ENCODE measurements around the gene CST4. TPM values are rescaled to one million over a fixed set of nuclear protein-coding genes. Genes with fewer than 3 reads are reported as not detected.

The CST4 gene
- total and polyA plus RNA-seq, 10 of the 15 experiments (the other 5 are each of a cell fraction or from before 2014, with no cell fraction given) = not detected

GRCh38 chr20:23640018-23640601, 48.7 kb downstream of the CST4 start:
- no TSS peak for BruUV-seq (replicated peaks)
- ATAC-seq = no peak
- POLR2A ChIA-PET = no interaction called here

More at GRCh38 chr20:23640018-23640601, 48.7 kb downstream of the CST4 start:
- in situ Hi-C loops (cut with MboI) = no loop called here
- WGBS (ENCODE audit: insufficient coverage, insufficient replicate concordance, low lambda C conversion rate, missing lambda C conversion rate) = 56% methylated on average over 8 of the region's 8 CpGs
- DNase-seq (ENCODE audit: low read depth, low spot score) (no peak), FAIRE-seq (no peak)
- Histone ChIP-seq H3K27ac (ENCODE audit: control insufficient read depth, insufficient read depth) (no peak overlapping the region), H3K4me3 (no peak overlapping the region), H3K36me3 (ENCODE audit: control insufficient read depth in 2 of 2, insufficient read depth in 2 of 2, low read length in 1 of 2) (no peaks in the 10 kb centered on the region), H3K4me1 (ENCODE audit: control insufficient read depth, insufficient read depth, low read length) (peaks cover 34% of the 10 kb centered on the region), H3K9me3 (replicated peaks; ENCODE audit: control insufficient read depth, insufficient read depth, low read length) (no peaks in the 10 kb centered on the region; the same call in 2 of the 3 replicates), H3K27me3 (replicated peaks in 1 of 2; ENCODE audit: control insufficient read depth in 2 of 2, insufficient read depth in 2 of 2, low read length in 1 of 2) (no peaks in the 10 kb centered on the region), H4K20me1 (ENCODE audit: control insufficient read depth, insufficient read depth) (no peaks in the 10 kb centered on the region), H3K9ac (ENCODE audit: control insufficient read depth, insufficient read depth, low read length) (no peak overlapping the region), H3K4me2 (ENCODE audit: control insufficient read depth, insufficient read depth) (no peak overlapping the region), H2AFZ (ENCODE audit: control insufficient read depth, low read depth, low read length) (no peak overlapping the region), H3K79me2 (ENCODE audit: control insufficient read depth, insufficient read depth, low read length) (no peaks in the 10 kb centered on the region)
- ChIA-PET RAD21 (ENCODE audit: unreplicated experiment) (no interaction called here), SMC1A (ENCODE audit: uncharacterized antibody, unreplicated experiment) (no interaction called here), CTCF (no interaction called here)
- TF ChIP-seq CEBPZ (IDR thresholded peaks at IDR 0.05; ENCODE audit: low read depth, low read length) = no peak
- no peak for TF ChIP-seq POLR2AphosphoS5 (IDR thresholded peaks at IDR 0.05; ENCODE audit: low read length)
- no peak for TF ChIP-seq RAD51 (IDR thresholded peaks at IDR 0.05)
- TF ChIP-seq CBFB (IDR thresholded peaks at IDR 0.05; ENCODE audit: low read depth) = no peak
- TF ChIP-seq, protein P1, sequence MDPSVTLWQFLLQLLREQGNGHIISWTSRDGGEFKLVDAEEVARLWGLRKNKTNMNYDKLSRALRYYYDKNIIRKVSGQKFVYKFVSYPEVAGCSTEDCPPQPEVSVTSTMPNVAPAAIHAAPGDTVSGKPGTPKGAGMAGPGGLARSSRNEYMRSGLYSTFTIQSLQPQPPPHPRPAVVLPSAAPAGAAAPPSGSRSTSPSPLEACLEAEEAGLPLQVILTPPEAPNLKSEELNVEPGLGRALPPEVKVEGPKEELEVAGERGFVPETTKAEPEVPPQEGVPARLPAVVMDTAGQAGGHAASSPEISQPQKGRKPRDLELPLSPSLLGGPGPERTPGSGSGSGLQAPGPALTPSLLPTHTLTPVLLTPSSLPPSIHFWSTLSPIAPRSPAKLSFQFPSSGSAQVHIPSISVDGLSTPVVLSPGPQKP (IDR thresholded peaks at IDR 0.05; ENCODE audit: low read depth, low read length) = no peak
- TF ChIP-seq, protein P2, sequence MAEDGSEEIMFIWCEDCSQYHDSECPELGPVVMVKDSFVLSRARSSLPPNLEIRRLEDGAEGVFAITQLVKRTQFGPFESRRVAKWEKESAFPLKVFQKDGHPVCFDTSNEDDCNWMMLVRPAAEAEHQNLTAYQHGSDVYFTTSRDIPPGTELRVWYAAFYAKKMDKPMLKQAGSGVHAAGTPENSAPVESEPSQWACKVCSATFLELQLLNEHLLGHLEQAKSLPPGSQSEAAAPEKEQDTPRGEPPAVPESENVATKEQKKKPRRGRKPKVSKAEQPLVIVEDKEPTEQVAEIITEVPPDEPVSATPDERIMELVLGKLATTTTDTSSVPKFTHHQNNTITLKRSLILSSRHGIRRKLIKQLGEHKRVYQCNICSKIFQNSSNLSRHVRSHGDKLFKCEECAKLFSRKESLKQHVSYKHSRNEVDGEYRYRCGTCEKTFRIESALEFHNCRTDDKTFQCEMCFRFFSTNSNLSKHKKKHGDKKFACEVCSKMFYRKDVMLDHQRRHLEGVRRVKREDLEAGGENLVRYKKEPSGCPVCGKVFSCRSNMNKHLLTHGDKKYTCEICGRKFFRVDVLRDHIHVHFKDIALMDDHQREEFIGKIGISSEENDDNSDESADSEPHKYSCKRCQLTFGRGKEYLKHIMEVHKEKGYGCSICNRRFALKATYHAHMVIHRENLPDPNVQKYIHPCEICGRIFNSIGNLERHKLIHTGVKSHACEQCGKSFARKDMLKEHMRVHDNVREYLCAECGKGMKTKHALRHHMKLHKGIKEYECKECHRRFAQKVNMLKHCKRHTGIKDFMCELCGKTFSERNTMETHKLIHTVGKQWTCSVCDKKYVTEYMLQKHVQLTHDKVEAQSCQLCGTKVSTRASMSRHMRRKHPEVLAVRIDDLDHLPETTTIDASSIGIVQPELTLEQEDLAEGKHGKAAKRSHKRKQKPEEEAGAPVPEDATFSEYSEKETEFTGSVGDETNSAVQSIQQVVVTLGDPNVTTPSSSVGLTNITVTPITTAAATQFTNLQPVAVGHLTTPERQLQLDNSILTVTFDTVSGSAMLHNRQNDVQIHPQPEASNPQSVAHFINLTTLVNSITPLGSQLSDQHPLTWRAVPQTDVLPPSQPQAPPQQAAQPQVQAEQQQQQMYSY (CRISPR knock-in tag; IDR thresholded peaks at IDR 0.05) = no peak
- no peak for TF ChIP-seq CHD2 (IDR thresholded peaks at IDR 0.05; ENCODE audit: borderline replicate concordance, low read depth, low read length)
- no peak for TF ChIP-seq ZNF24 (IDR thresholded peaks at IDR 0.05)
- intact Hi-C loops (cut with micrococcal nuclease; ENCODE audit: unreplicated experiment) = no loop called here

All from GM12878 (cell line).